Measurements from ENCODE around the gene ERGIC1. TPM values are rescaled to one million over a fixed set of nuclear protein-coding genes. Genes with fewer than 3 reads are reported as not detected.

The ERGIC1 gene
- total and polyA plus RNA-seq, 8 donors: 54.5 to 293 (median 104) TPM

- Histone ChIP-seq H3K27ac (no peak overlapping the region), H3K27me3 (no peaks in the 10 kb centered on the region), H3K9me3 (no peaks in the 10 kb centered on the region), H3K4me3 (no peak overlapping the region), H3K36me3 (peaks cover 33 to 77% (median 75%) of the 10 kb centered on the region in 4 donors), H3K4me1 (peaks cover 0 to 5% (median 0%) of the 10 kb centered on the region in 4 donors)
- intact Hi-C loops (cut with DNase I; ENCODE audit: low total_unique reads): no loop called here
- no peak for TF ChIP-seq POLR2AphosphoS5 (IDR thresholded peaks at IDR 0.05)
- TF ChIP-seq POLR2A (IDR thresholded peaks at IDR 0.05): no peak
- TF ChIP-seq, protein P1, sequence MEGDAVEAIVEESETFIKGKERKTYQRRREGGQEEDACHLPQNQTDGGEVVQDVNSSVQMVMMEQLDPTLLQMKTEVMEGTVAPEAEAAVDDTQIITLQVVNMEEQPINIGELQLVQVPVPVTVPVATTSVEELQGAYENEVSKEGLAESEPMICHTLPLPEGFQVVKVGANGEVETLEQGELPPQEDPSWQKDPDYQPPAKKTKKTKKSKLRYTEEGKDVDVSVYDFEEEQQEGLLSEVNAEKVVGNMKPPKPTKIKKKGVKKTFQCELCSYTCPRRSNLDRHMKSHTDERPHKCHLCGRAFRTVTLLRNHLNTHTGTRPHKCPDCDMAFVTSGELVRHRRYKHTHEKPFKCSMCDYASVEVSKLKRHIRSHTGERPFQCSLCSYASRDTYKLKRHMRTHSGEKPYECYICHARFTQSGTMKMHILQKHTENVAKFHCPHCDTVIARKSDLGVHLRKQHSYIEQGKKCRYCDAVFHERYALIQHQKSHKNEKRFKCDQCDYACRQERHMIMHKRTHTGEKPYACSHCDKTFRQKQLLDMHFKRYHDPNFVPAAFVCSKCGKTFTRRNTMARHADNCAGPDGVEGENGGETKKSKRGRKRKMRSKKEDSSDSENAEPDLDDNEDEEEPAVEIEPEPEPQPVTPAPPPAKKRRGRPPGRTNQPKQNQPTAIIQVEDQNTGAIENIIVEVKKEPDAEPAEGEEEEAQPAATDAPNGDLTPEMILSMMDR (IDR thresholded peaks at IDR 0.05): no peak
- no peak for TF ChIP-seq EP300 (IDR thresholded peaks at IDR 0.05)
- DNase-seq: no peak
- 88 to 95% (median 93%) methylated on average over 3 of the region's 3 CpGs for WGBS, 5 donors
Measured at GRCh38 chr5:172949426-172949825, 115.4 kb downstream of the ERGIC1 start.

DNA sequence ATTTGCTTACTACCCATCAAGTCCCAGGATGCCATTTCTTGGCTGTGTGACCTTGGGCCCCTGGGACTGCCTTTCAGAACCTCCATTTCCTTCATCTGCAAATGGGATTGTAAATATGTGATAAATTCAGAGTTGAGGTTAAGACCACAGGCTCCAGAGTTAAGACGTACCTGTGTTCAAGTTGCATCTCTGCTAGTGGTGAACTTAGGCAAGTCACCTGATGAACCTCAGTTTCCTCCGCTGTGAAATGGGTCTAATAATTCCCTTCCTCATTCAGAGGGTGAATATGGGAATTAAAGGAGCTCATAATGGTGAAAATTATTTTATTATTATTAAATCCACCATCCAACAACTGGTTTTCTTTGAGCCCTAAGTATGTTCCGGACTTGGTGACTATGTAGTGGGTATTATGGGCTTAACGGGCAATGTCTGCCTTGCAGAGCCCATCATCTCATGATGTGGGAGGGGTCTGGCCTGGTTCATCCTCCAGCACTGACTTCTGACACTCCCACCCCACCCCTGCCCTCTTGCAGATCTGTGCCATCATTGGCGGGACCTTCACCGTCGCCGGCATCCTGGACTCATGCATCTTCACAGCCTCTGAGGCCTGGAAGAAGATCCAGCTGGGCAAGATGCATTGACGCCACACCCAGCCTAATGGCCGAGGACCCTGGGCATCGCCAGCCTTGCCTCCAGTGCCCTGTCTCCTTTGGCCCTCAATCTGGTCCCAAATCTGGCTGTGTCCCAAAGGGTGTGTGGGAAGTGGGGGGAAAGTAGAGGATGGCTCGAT, 116.3 kb downstream of the ERGIC1 start:
- intact Hi-C loops (cut with DNase I; ENCODE audit: low total_unique reads): loop anchor here (10.0 kb wide), 1 partner anchor 496 kb away; the partner anchor contains the start of gene SH3PXD2B
- DNase-seq: no peak
- TF ChIP-seq EP300 (IDR thresholded peaks at IDR 0.05) (no peak), POLR2A (IDR thresholded peaks at IDR 0.05) (no peak), POLR2AphosphoS5 (IDR thresholded peaks at IDR 0.05) (no peak)
- TF ChIP-seq, protein P1 (IDR thresholded peaks at IDR 0.05): no peak
- Histone ChIP-seq H3K4me1 (peaks cover 0 to 5% (median 0%) of the 10 kb centered on the region in 4 donors), H3K4me3 (no peak overlapping the region), H3K9me3 (no peaks in the 10 kb centered on the region), H3K36me3 (peaks cover 28 to 68% (median 66%) of the 10 kb centered on the region in 4 donors), H3K27me3 (no peaks in the 10 kb centered on the region), H3K27ac (peak overlapping the region in 1 of 5 donors; percentile 61)
- WGBS, 5 donors: 90 to 95% (median 93%) methylated on average over 8 to 12 of the region's 12 CpGs

- Histone ChIP-seq H3K4me1 (peaks cover 0 to 15% (median 0%) of the 10 kb centered on the region in 4 donors), H3K36me3 (peaks cover 19 to 56% (median 54%) of the 10 kb centered on the region in 4 donors), H3K4me3 (no peak overlapping the region), H3K27me3 (no peaks in the 10 kb centered on the region), H3K27ac (peak overlapping the region in 1 of 5 donors; percentile 61), H3K9me3 (no peaks in the 10 kb centered on the region)
- intact Hi-C loops (cut with DNase I; ENCODE audit: low total_unique reads): loop anchor here (10.0 kb wide), 1 partner anchor 497 kb away; the partner anchor contains the start of gene SH3PXD2B
- 78 to 88% (median 82%) methylated on average over 11 of the region's 11 CpGs for WGBS, 5 donors
- no peak for TF ChIP-seq POLR2AphosphoS5 (IDR thresholded peaks at IDR 0.05)
- TF ChIP-seq, protein P1 (IDR thresholded peaks at IDR 0.05): no peak
- TF ChIP-seq EP300 (IDR thresholded peaks at IDR 0.05): no peak
- TF ChIP-seq POLR2A (IDR thresholded peaks at IDR 0.05): no peak
- no peak for DNase-seq
Measured at GRCh38 chr5:172951371-172952033, 117.5 kb downstream of the ERGIC1 start.

DNA sequence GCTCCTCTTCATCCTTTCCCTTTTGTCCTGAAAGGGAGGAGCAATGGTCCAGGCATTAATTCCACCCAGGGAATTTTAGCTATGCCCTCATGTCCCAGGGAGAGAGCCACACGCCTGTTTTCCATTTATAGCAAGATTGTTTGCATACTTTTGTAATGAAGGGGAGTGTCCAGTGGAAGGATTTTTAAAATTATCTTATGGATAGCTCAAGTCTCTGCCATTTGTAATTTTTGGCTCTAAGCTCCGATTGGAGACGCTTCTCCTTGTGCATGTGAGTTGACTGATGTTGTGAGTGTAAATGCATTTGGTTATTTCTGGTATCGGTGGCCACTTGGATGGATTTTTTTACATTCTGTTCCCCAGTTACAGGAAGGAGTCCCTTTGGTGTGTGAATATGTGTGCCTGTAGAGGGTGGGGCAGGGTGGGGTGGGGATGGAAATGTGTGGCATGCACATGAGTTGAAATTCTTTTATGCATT, 118.0 kb downstream of the ERGIC1 start:
- Histone ChIP-seq H3K27ac (peak overlapping the region in 1 of 5 donors; percentile 61), H3K27me3 (no peaks in the 10 kb centered on the region)
- WGBS, 5 donors: 72 to 93% (median 81%) methylated on average over 4 of the region's 4 CpGs

More for the DNA sequence above, 118.0 kb downstream of the ERGIC1 start:
- TF ChIP-seq POLR2AphosphoS5 (IDR thresholded peaks at IDR 0.05): no peak
- TF ChIP-seq, protein P1 (IDR thresholded peaks at IDR 0.05): no peak
- TF ChIP-seq POLR2A (IDR thresholded peaks at IDR 0.05): no peak
- no peak for TF ChIP-seq EP300 (IDR thresholded peaks at IDR 0.05)
- no peak for DNase-seq
- Histone ChIP-seq H3K4me1 (peaks cover 0 to 15% (median 0%) of the 10 kb centered on the region in 4 donors), H3K4me3 (no peak overlapping the region), H3K36me3 (peaks cover 15 to 51% (median 49%) of the 10 kb centered on the region in 4 donors), H3K9me3 (no peaks in the 10 kb centered on the region)
- intact Hi-C loops (cut with DNase I; ENCODE audit: low total_unique reads): loop anchor here (10.0 kb wide), 1 partner anchor 497 kb away; the partner anchor contains the start of gene SH3PXD2B

All from stomach (tissue), 9 donors.